GM12878 (cell line): ENCODE measurements around the gene TUBB4B. TPM values are rescaled to one million over a fixed set of nuclear protein-coding genes. Genes with fewer than 3 reads are reported as not detected.

ENCODE experiments used
- ATAC-seq: fragments of 200-7000 bp; cut with Tn5 transposase; 3 replicates; pipeline ENCODE4 v1.9.1; 2020; ENCODE audit warnings: mild to moderate bottlenecking, moderate library complexity
- BruUV-seq: library from RNA; stranded (reverse); fragments of 400-500 nt; replicated peaks from 2 replicates; lab custom pipeline; 2021; lab: Mats Ljungman, UMichigan
- CTCF ChIA-PET: fragments of 300-600 bp; sonication (Branson Sonifier 250); formaldehyde crosslinking; extraction: SDS; loops from one replicate; lab custom pipeline; 2021; ENCODE audit warnings: inconsistent platforms; lab: Yijun Ruan, JAX
- POLR2A ChIA-PET: fragments of 350-600 bp; formaldehyde crosslinking; extraction: SDS; loops from one replicate; lab custom pipeline; 2021; ENCODE audit warnings: inconsistent platforms; lab: Charles Lee
- RAD21 ChIA-PET: fragments of 300-600 bp; sonication (Branson Sonifier 250); formaldehyde crosslinking; loops from one replicate; lab custom pipeline; 2023; ENCODE audit warnings: antibody characterized with exemption; ENCODE audit not compliant: unreplicated experiment; lab: Charles Lee
- SMC1A ChIA-PET: fragments of 300-600 bp; sonication (Branson Sonifier 250); formaldehyde crosslinking; loops from one replicate; lab custom pipeline; 2023; ENCODE audit not compliant: unreplicated experiment, uncharacterized antibody; lab: Charles Lee
- DNase-seq: peaks from one replicate; pipeline ENCODE4 v3.0.0-alpha.2; 2011; ENCODE audit warnings: low read depth, low spot score
- FAIRE-seq: peaks from 3 replicates; lab custom pipeline; 2011; peaks lifted over from hg19 to GRCh38; lab: Jason Lieb, UNC
- H2AFZ ChIP-seq: 2 replicates; pipeline ENCODE4 v1.6.0; 2011; ENCODE audit warnings: low read depth, low read length, control low read depth; ENCODE audit not compliant: control insufficient read depth
- H3K27ac ChIP-seq: 2 replicates; pipeline ENCODE4 v1.5.1; 2011; ENCODE audit warnings: control low read depth; ENCODE audit not compliant: control insufficient read depth, insufficient read depth
- H3K27me3 ChIP-seq, 2 experiments: replicated peaks in 1 of 2; 2 replicates each; pipeline versions ENCODE4 v1.6.0 to v1.6.1; 2011; ENCODE audit warnings: low read length in 1 of 2; ENCODE audit not compliant: control insufficient read depth in 2 of 2, insufficient read depth in 2 of 2
- H3K36me3 ChIP-seq, 2 experiments: 2 replicates each; pipeline ENCODE4 v1.5.1; 2011; ENCODE audit warnings: low read length in 1 of 2; ENCODE audit not compliant: control insufficient read depth in 2 of 2, insufficient read depth in 2 of 2
- H3K4me1 ChIP-seq: 2 replicates; pipeline ENCODE4 v1.6.1; 2011; ENCODE audit warnings: mild to moderate bottlenecking, low read length, moderate library complexity, mixed read lengths; ENCODE audit not compliant: control insufficient read depth, insufficient read depth
- H3K4me2 ChIP-seq: 2 replicates; pipeline ENCODE4 v1.6.0; 2011; ENCODE audit warnings: control low read depth; ENCODE audit not compliant: control insufficient read depth, insufficient read depth
- H3K4me3 ChIP-seq: fragments of 200-600 bp; sonication (generic); 2 replicates; pipeline ENCODE4 v1.5.1; 2016
- H3K79me2 ChIP-seq: 2 replicates; pipeline ENCODE4 v1.6.0; 2011; ENCODE audit warnings: low read length; ENCODE audit not compliant: control insufficient read depth, insufficient read depth
- H3K9ac ChIP-seq: 2 replicates; pipeline ENCODE4 v1.8.0; 2011; ENCODE audit warnings: low read length, control low read depth, mixed read lengths; ENCODE audit not compliant: control insufficient read depth, insufficient read depth
- H3K9me3 ChIP-seq: replicated peaks from 3 replicates; pipeline ENCODE4 v1.5.1; 2011; ENCODE audit warnings: mild to moderate bottlenecking, low read length; ENCODE audit not compliant: control insufficient read depth, insufficient read depth
- H4K20me1 ChIP-seq: 2 replicates; pipeline ENCODE4 v1.6.0; 2011; ENCODE audit not compliant: control insufficient read depth, insufficient read depth
- BHLHE40 ChIP-seq, 2 experiments: fragments of 450-650 bp in 1 of 2; IDR thresholded peaks; 2 replicates each; pipeline ENCODE4 v1.6.1; 2011 to 2017; ENCODE audit warnings: low read depth in 2 of 2, borderline replicate concordance in 1 of 2, improper control_type of control experiment in 1 of 2, low read length in 1 of 2, mild to moderate bottlenecking in 1 of 2
- CBX3 ChIP-seq: fragments of 200-600 bp; sonication (generic); IDR thresholded peaks from 2 replicates; pipeline ENCODE4 v1.6.1; 2016; ENCODE audit warnings: low read depth, borderline replicate concordance
- CEBPB ChIP-seq, 2 experiments: fragments of 150-350 bp in 1 of 2; IDR thresholded peaks; 2 replicates each; pipeline ENCODE4 v1.6.1; 2012 to 2014; ENCODE audit warnings: low read depth in 2 of 2, low read length in 2 of 2, borderline replicate concordance in 1 of 2, inconsistent platforms in 1 of 2
- CHD4 ChIP-seq: fragments of 200-600 bp; sonication (generic); IDR thresholded peaks from 2 replicates; pipeline ENCODE4 v1.6.1; 2016; ENCODE audit warnings: mild to moderate bottlenecking
- EZH2 ChIP-seq: IDR thresholded peaks from 2 replicates; pipeline ENCODE4 v1.6.1; 2012; ENCODE audit warnings: low read depth, mild to moderate bottlenecking, control low read depth, inconsistent platforms, low read length, borderline replicate concordance; ENCODE audit not compliant: control insufficient read depth
- HCFC1 ChIP-seq: fragments of 150-350 bp; IDR thresholded peaks from 2 replicates; pipeline ENCODE4 v1.6.1; 2014; ENCODE audit warnings: low read length
- HDAC6 ChIP-seq: fragments of 200-600 bp; sonication (generic); IDR thresholded peaks from one replicate; pipeline ENCODE4 v1.8.0; 2017; ENCODE audit warnings: antibody characterized with exemption; ENCODE audit not compliant: unreplicated experiment
- HDGF ChIP-seq: fragments of 450-650 bp; IDR thresholded peaks from 2 replicates; pipeline ENCODE4 v1.6.1; 2016; ENCODE audit warnings: antibody characterized with exemption
- MEF2B ChIP-seq: fragments of 450-650 bp; IDR thresholded peaks from 2 replicates; pipeline ENCODE4 v1.6.1; 2018; ENCODE audit warnings: mild to moderate bottlenecking, moderate library complexity; ENCODE audit not compliant: partially characterized antibody, poor library complexity, severe bottlenecking
- PML ChIP-seq: IDR thresholded peaks from 2 replicates; pipeline ENCODE4 v1.6.1; 2012; ENCODE audit warnings: low read length, inconsistent platforms
- RCOR1 ChIP-seq: conservative IDR thresholded peaks from 2 replicates; pipeline ENCODE4 v1.6.1; 2012; ENCODE audit warnings: low read depth, low read length, improper control_type of control experiment
- RELB ChIP-seq: fragments of 450-650 bp; IDR thresholded peaks from 2 replicates; pipeline ENCODE4 v1.6.1; 2017; ENCODE audit warnings: low read depth, mild to moderate bottlenecking, moderate library complexity
- SP1 ChIP-seq: IDR thresholded peaks from one replicate; pipeline ENCODE4 v1.6.1; 2011; ENCODE audit warnings: low read depth, low read length
- SREBF1 ChIP-seq: IDR thresholded peaks from 2 replicates; pipeline ENCODE4 v1.6.1; 2012; ENCODE audit warnings: mild to moderate bottlenecking, low read length
- STAT3 ChIP-seq: IDR thresholded peaks from 2 replicates; pipeline ENCODE4 v1.6.1; 2011; ENCODE audit warnings: low read depth, low read length, improper control_type of control experiment
- SUZ12 ChIP-seq: fragments of 200-600 bp; sonication (generic); IDR thresholded peaks from one replicate; pipeline ENCODE4 v1.6.1; 2018; ENCODE audit warnings: antibody characterized with exemption, mild to moderate bottlenecking; ENCODE audit not compliant: unreplicated experiment
- WRNIP1 ChIP-seq: IDR thresholded peaks from 2 replicates; pipeline ENCODE4 v1.6.1; 2011; ENCODE audit warnings: low read depth, low read length, improper control_type of control experiment, borderline replicate concordance
- ZNF274 ChIP-seq: IDR thresholded peaks from one replicate; pipeline ENCODE4 v1.8.0; 2011; ENCODE audit not compliant: insufficient read length, insufficient read depth
- ZZZ3 ChIP-seq: IDR thresholded peaks from 2 replicates; pipeline ENCODE4 v1.6.1; 2011; ENCODE audit warnings: low read depth; ENCODE audit not compliant: control insufficient read depth, insufficient read length
- WGBS: methylation state at CpG from one replicate; pipeline ENCODE4 v1.1.6; 2016; ENCODE audit warnings: low lambda C conversion rate; ENCODE audit not compliant: insufficient replicate concordance, insufficient coverage; ENCODE audit errors: missing lambda C conversion rate; 5-methylcytosine and 5-hydroxymethylcytosine counted together
- in situ Hi-C: fragments of 300-500 bp; cut with MboI; formaldehyde crosslinking; loops from 9 replicates; pipeline ENCODE4 v1.14.3; 2018; ENCODE audit warnings: mixed read lengths
- intact Hi-C: fragments of 100-400 bp; cut with micrococcal nuclease; formaldehyde crosslinking; loops from one replicate; pipeline ENCODE4 v1.14.2; 2022; ENCODE audit not compliant: unreplicated experiment
- polyA plus RNA-seq, 11 experiments: library from polyadenylated mRNA; depleted of rRNA in 4 of 11; unstranded in 6 of 11; stranded (reverse) in 5 of 11; fragments of >200 nt; fragmentation: Nextera tagmentation in 4 of 11; fragmentation: Illumina TruSeq in 1 of 11; extraction: Ambion mirVana in 4 of 11; extraction: Trizol in 1 of 11; gene quantifications; 1 replicate in 1 of 11; 2 replicates in 10 of 11; pipeline versions ENCODE4 v1.2.1 to v1.2.3, GENCODE V29; 2011 to 2016; ENCODE audit warnings: inconsistent platforms in 2 of 11, missing spikeins in 2 of 11, low read depth in 1 of 11
- total RNA-seq, 4 experiments: library from RNA; depleted of rRNA in 3 of 4; stranded (reverse); fragments of >200 nt in 3 of 4; fragmentation: Illumina TruSeq in 1 of 4; extraction: Trizol in 1 of 4; gene quantifications; 2 replicates each; pipeline versions ENCODE4 v1.2.1 to v1.2.3, GENCODE V29; 2013 to 2021
- TF ChIP-seq, protein P1 (sequence below): IDR thresholded peaks from 2 replicates; pipeline ENCODE4 v1.6.1; 2012; ENCODE audit warnings: low read length, inconsistent platforms

The TUBB4B gene
- total and polyA plus RNA-seq, 10 of the 15 experiments (the other 5 are each of a cell fraction or from before 2014, with no cell fraction given): 23.0 to 532 (median 254) TPM

- FAIRE-seq: no peak
- Histone ChIP-seq H3K27ac (no peak overlapping the region), H2AFZ (no peak overlapping the region), H3K4me3 (0 out of 2 replicates have a peak overlapping the region, but pooled peaks have one; percentile 4), H3K4me1 (peaks cover 30% of the 10 kb centered on the region), H3K79me2 (peaks cover 19% of the 10 kb centered on the region), H3K4me2 (peak overlapping the region; percentile 44), H4K20me1 (no peaks in the 10 kb centered on the region), H3K36me3 (no peaks in the 10 kb centered on the region; a peak in 3 of 4 replicates), H3K9ac (no peak overlapping the region), H3K27me3 (no peaks in the 10 kb centered on the region), H3K9me3 (no peaks in the 10 kb centered on the region)
- no peak for ATAC-seq
- ChIA-PET RAD21 (interaction anchor here (0.8 to 1.0 kb wide), 2 partner anchors 41 to 43 kb away, joined by 3 read pairs; no protein-coding TSS in a partner anchor), CTCF (interaction anchor here (1.0 to 1.4 kb wide), 2 partner anchors 26 to 39 kb away, joined by 3 to 4 read pairs; partner anchors contain the start of gene TUBB4B), SMC1A (no interaction called here), POLR2A (interaction anchor here (0.7 to 1.0 kb wide), 2 partner anchors 25 to 39 kb away, joined by 3 read pairs; partner anchors contain the start of gene TUBB4B)
- intact Hi-C loops: no loop called here
- BruUV-seq: TSS peak; percentile 44
- WGBS: 95% methylated on average over 41 of the region's 41 CpGs
- no peak for DNase-seq
- in situ Hi-C loops: no loop called here
- TF ChIP-seq SP1 (no peak), HDGF (no peak), CBX3 (no peak), CHD4 (no peak), EZH2 (no peak), BHLHE40 (IDR thresholded peaks at IDR 0.05; ENCODE audit: borderline replicate concordance in 1 of 2, low read depth in 2 of 2, low read length in 1 of 2) (no peak), ZNF274 (no peak), HCFC1 (no peak), SUZ12 (no peak), STAT3 (no peak), RCOR1 (no peak), WRNIP1 (no peak), RELB (no peak), PML (no peak), SREBF1 (no peak), CEBPB (IDR thresholded peaks at IDR 0.05; ENCODE audit: borderline replicate concordance in 1 of 2, low read depth in 2 of 2, low read length in 2 of 2) (no peak), MEF2B (no peak), ZZZ3 (no peak), HDAC6 (no peak)
- TF ChIP-seq, protein P1, sequence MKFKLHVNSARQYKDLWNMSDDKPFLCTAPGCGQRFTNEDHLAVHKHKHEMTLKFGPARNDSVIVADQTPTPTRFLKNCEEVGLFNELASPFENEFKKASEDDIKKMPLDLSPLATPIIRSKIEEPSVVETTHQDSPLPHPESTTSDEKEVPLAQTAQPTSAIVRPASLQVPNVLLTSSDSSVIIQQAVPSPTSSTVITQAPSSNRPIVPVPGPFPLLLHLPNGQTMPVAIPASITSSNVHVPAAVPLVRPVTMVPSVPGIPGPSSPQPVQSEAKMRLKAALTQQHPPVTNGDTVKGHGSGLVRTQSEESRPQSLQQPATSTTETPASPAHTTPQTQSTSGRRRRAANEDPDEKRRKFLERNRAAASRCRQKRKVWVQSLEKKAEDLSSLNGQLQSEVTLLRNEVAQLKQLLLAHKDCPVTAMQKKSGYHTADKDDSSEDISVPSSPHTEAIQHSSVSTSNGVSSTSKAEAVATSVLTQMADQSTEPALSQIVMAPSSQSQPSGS: no peak
These were observed 38.8 kb downstream of the TUBB4B start for GRCh38 chr9:137279741-137280473.
